H9 (cell line): Measurements from ENCODE around the gene GALNS. TPM values are rescaled to one million over a fixed set of nuclear protein-coding genes. Genes with fewer than 3 reads are reported as not detected.

Experiments
- DNase-seq: peaks from one replicate; pipeline ENCODE4 v3.0.0-alpha.2; 2017
- H2AFZ ChIP-seq: one replicate; pipeline ENCODE4 v1.6.1; 2013; ENCODE audit warnings: mild to moderate bottlenecking, low read length, control low read depth, moderate library complexity
- H2AK5ac ChIP-seq: 2 replicates; pipeline ENCODE4 v1.6.1; 2013; ENCODE audit warnings: low read length, control low read depth, mixed read lengths; ENCODE audit not compliant: insufficient read length
- H2BK120ac ChIP-seq: one replicate; pipeline ENCODE4 v1.6.1; 2013; ENCODE audit warnings: low read depth, mild to moderate bottlenecking, low read length, control low read depth, inconsistent platforms; ENCODE audit not compliant: poor library complexity, severe bottlenecking
- H2BK12ac ChIP-seq: 2 replicates; pipeline ENCODE4 v1.6.1; 2013; ENCODE audit warnings: low read length, control low read depth, mixed read lengths, low read depth; ENCODE audit not compliant: insufficient read length
- H2BK15ac ChIP-seq: 2 replicates; pipeline ENCODE4 v1.6.1; 2013; ENCODE audit warnings: low read depth, low read length, control low read depth
- H2BK20ac ChIP-seq: one replicate; pipeline ENCODE4 v1.6.1; 2013; ENCODE audit warnings: low read depth, mild to moderate bottlenecking, low read length, control low read depth, inconsistent platforms; ENCODE audit not compliant: poor library complexity, severe bottlenecking
- H2BK5ac ChIP-seq: 2 replicates; pipeline ENCODE4 v1.6.1; 2013; ENCODE audit warnings: low read length, control low read depth, mixed read lengths; ENCODE audit not compliant: insufficient read length
- H3K14ac ChIP-seq: 2 replicates; pipeline ENCODE4 v1.6.1; 2013; ENCODE audit warnings: low read length, control low read depth; ENCODE audit not compliant: insufficient read depth
- H3K18ac ChIP-seq: 2 replicates; pipeline ENCODE4 v1.6.1; 2013; ENCODE audit warnings: low read depth, mild to moderate bottlenecking, mixed read lengths, low read length, control low read depth; ENCODE audit not compliant: insufficient read length
- H3K23ac ChIP-seq: 2 replicates; pipeline ENCODE4 v1.6.1; 2013; ENCODE audit warnings: low read length, control low read depth, mixed read lengths, low read depth; ENCODE audit not compliant: insufficient read length
- H3K23me2 ChIP-seq: 2 replicates; pipeline ENCODE4 v1.6.1; 2013; ENCODE audit warnings: low read depth, mild to moderate bottlenecking, mixed read lengths, low read length, control low read depth; ENCODE audit not compliant: insufficient read length, poor library complexity, severe bottlenecking
- H3K27ac ChIP-seq: 2 replicates; pipeline ENCODE4 v1.5.1; 2013; ENCODE audit warnings: low read length, control low read depth, mixed read lengths, low read depth; ENCODE audit not compliant: insufficient read length
- H3K27me3 ChIP-seq: 2 replicates; pipeline ENCODE4 v1.6.1; 2013; ENCODE audit warnings: low read length, control low read depth, inconsistent platforms; ENCODE audit not compliant: insufficient read depth
- H3K4ac ChIP-seq: 2 replicates; pipeline ENCODE4 v1.6.1; 2013; ENCODE audit warnings: low read depth, mild to moderate bottlenecking, control low read depth, inconsistent platforms, low read length, moderate library complexity
- H3K4me1 ChIP-seq: 2 replicates; pipeline ENCODE4 v1.6.1; 2013; ENCODE audit warnings: low read length, control low read depth, inconsistent platforms; ENCODE audit not compliant: insufficient read depth
- H3K4me2 ChIP-seq: 2 replicates; pipeline ENCODE4 v1.6.1; 2013; ENCODE audit warnings: low read length, control low read depth, mixed read lengths; ENCODE audit not compliant: insufficient read length, insufficient read depth
- H3K56ac ChIP-seq: 2 replicates; pipeline ENCODE4 v1.6.1; 2013; ENCODE audit warnings: low read depth, mild to moderate bottlenecking, mixed read lengths, low read length, control low read depth; ENCODE audit not compliant: insufficient read length
- H3K79me1 ChIP-seq: 2 replicates; pipeline ENCODE4 v1.6.1; 2013; ENCODE audit warnings: low read depth, mild to moderate bottlenecking, moderate library complexity, low read length, control low read depth, inconsistent platforms; ENCODE audit not compliant: insufficient read depth, poor library complexity, severe bottlenecking
- H3K79me2 ChIP-seq: 2 replicates; pipeline ENCODE4 v1.6.1; 2013; ENCODE audit warnings: low read length, control low read depth, inconsistent platforms; ENCODE audit not compliant: insufficient read depth
- H3K9ac ChIP-seq: 2 replicates; pipeline ENCODE4 v1.6.1; 2013; ENCODE audit warnings: low read length, control low read depth, mixed read lengths; ENCODE audit not compliant: insufficient read length; ENCODE audit errors: extremely low read depth
- H3K9me3 ChIP-seq: one replicate; pipeline ENCODE4 v1.6.1; 2013; ENCODE audit warnings: low read depth, low read length, inconsistent platforms; ENCODE audit not compliant: control insufficient read depth
- H3T11ph ChIP-seq: one replicate; pipeline ENCODE4 v1.6.1; 2013; ENCODE audit warnings: mild to moderate bottlenecking, low read length, control low read depth, inconsistent platforms
- H4K20me1 ChIP-seq: one replicate; pipeline ENCODE4 v1.6.1; 2013; ENCODE audit not compliant: control insufficient read depth, insufficient read length, insufficient read depth
- H4K5ac ChIP-seq: 2 replicates; pipeline ENCODE4 v1.6.1; 2013; ENCODE audit warnings: low read depth, mild to moderate bottlenecking, mixed read lengths, low read length, control low read depth; ENCODE audit not compliant: insufficient read length
- H4K8ac ChIP-seq: replicated peaks from 2 replicates; pipeline ENCODE4 v1.6.1; 2013; ENCODE audit warnings: low read length, control low read depth, mixed read lengths, low read depth; ENCODE audit not compliant: insufficient read length
- H4K91ac ChIP-seq: 2 replicates; pipeline ENCODE4 v1.6.1; 2013; ENCODE audit warnings: low read depth, mild to moderate bottlenecking, moderate library complexity, mixed read lengths, low read length, control low read depth; ENCODE audit not compliant: insufficient read length
- H3K27ac Mint-ChIP-seq, 3 experiments: 2 replicates in 2 of 3; 3 replicates in 1 of 3; pipeline ENCODE4 v1.8.0; 2020 to 2021; ENCODE audit warnings: mixed read lengths in 3 of 3, mild to moderate bottlenecking in 1 of 3, moderate library complexity in 1 of 3
- H3K27me3 Mint-ChIP-seq: 2 replicates; pipeline ENCODE4 v1.8.0; 2021; ENCODE audit warnings: low read depth, mild to moderate bottlenecking, moderate library complexity, mixed read lengths
- H3K36me3 Mint-ChIP-seq, 3 experiments: 2 replicates in 2 of 3; 3 replicates in 1 of 3; pipeline ENCODE4 v1.8.0; 2020 to 2021; ENCODE audit warnings: low read depth in 3 of 3, mixed read lengths in 3 of 3; ENCODE audit not compliant: insufficient read depth in 1 of 3
- H3K4me1 Mint-ChIP-seq, 2 experiments: 2 replicates each; pipeline ENCODE4 v1.8.0; 2020; ENCODE audit warnings: mixed read lengths in 2 of 2
- H3K4me3 Mint-ChIP-seq, 2 experiments: 2 replicates in 1 of 2; 3 replicates in 1 of 2; pipeline ENCODE4 v1.8.0; 2020 to 2021; ENCODE audit warnings: mild to moderate bottlenecking in 2 of 2, mixed read lengths in 2 of 2, moderate library complexity in 1 of 2
- H3K9me3 Mint-ChIP-seq, 2 experiments: 2 replicates in 1 of 2; 3 replicates in 1 of 2; pipeline ENCODE4 v1.8.0; 2020; ENCODE audit warnings: mild to moderate bottlenecking in 2 of 2, mixed read lengths in 2 of 2, moderate library complexity in 1 of 2
- WGBS: extraction: QIAGEN DNeasy Blood & Tissue Kit; methylation state at CpG from one replicate; pipeline ENCODE4 v1.1.7; 2013; ENCODE audit warnings: missing lambda C conversion rate, low lambda C conversion rate, mixed read lengths; ENCODE audit not compliant: insufficient read length; ENCODE audit errors: extremely low coverage; 5-methylcytosine and 5-hydroxymethylcytosine counted together
- total RNA-seq: library from RNA; stranded (reverse); gene quantifications from 2 replicates; pipeline ENCODE4 v1.2.1, GENCODE V29; 2021
- TF ChIP-seq, protein P1 (sequence below): fragments of 200-600 bp; sonication (generic); conservative IDR thresholded peaks from 3 replicates; pipeline ENCODE4 v1.8.0; 2021; ENCODE audit warnings: antibody characterized with exemption, mild to moderate bottlenecking

The GALNS gene
- total RNA-seq, 1 experiment from 2014 or later: 20.3 TPM

DNA sequence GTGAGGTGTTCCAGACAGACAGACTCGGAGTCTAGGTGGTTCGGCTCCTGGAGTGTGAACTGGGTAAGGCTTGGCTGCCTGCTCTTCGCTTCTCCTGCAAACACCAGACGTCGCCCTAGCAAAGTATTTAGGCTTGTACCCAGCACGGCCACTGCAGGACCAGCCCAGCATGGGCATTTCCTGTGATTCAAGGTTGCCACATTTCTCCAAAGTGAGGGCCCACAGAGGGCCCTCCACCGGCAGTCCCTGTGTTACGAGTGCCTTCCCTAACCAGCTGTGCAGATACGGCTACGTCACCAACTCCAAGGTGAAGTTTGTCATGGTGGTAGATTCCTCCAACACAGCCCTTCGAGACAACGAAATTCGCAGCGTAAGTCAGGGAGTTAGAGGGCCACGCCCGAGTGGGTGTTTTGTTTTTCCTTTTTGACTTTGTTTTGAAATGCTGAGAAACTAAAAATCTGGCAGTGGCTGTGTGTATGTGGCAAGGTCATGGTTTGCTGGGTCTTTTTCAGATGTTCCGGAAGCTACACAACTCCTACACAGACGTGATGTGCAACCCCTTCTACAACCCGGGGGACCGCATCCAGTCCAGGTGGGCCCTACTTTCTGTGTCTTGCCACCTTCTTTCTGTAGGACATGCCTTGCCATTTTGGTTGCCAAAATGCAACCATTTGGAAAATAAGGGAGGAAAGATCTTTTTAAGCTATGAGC lies 2.8 kb upstream of the GALNS start:
- TF ChIP-seq, protein P1, sequence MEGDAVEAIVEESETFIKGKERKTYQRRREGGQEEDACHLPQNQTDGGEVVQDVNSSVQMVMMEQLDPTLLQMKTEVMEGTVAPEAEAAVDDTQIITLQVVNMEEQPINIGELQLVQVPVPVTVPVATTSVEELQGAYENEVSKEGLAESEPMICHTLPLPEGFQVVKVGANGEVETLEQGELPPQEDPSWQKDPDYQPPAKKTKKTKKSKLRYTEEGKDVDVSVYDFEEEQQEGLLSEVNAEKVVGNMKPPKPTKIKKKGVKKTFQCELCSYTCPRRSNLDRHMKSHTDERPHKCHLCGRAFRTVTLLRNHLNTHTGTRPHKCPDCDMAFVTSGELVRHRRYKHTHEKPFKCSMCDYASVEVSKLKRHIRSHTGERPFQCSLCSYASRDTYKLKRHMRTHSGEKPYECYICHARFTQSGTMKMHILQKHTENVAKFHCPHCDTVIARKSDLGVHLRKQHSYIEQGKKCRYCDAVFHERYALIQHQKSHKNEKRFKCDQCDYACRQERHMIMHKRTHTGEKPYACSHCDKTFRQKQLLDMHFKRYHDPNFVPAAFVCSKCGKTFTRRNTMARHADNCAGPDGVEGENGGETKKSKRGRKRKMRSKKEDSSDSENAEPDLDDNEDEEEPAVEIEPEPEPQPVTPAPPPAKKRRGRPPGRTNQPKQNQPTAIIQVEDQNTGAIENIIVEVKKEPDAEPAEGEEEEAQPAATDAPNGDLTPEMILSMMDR: no peak
- Histone ChIP-seq H3K9ac (no peak overlapping the region), H3K4ac (no peak overlapping the region), H3K4me1 (no peaks in the 10 kb centered on the region), H2BK12ac (no peak overlapping the region), H3K18ac (no peak overlapping the region), H4K20me1 (no peaks in the 10 kb centered on the region), H2AFZ (no peak overlapping the region), H2BK15ac (no peak overlapping the region), H4K91ac (no peak overlapping the region), H3T11ph (no peak overlapping the region), H3K23me2 (peaks cover 8% of the 10 kb centered on the region), H3K9me3 (no peaks in the 10 kb centered on the region), H2AK5ac (no peak overlapping the region), H3K4me2 (no peak overlapping the region), H4K5ac (no peak overlapping the region), H3K56ac (no peak overlapping the region), H2BK120ac (no peak overlapping the region), H3K23ac (no peak overlapping the region), H3K27me3 (no peaks in the 10 kb centered on the region), H2BK20ac (no peak overlapping the region), H2BK5ac (no peak overlapping the region), H3K79me1 (no peaks in the 10 kb centered on the region), H4K8ac (no peak overlapping the region), H3K79me2 (no peaks in the 10 kb centered on the region), H3K27ac (no peak overlapping the region), H3K14ac (no peak overlapping the region)
- peaks cover 19 to 29% (median 22%) of the 10 kb centered on the region in 3 experiments for H3K36me3 Mint-ChIP-seq
- WGBS: no CpG with 5 or more reads among the region's 20 CpGs
- no peak overlapping the region for H3K27ac Mint-ChIP-seq
- peaks cover 9 to 18% of the 10 kb centered on the region in 2 experiments for H3K4me1 Mint-ChIP-seq
- no peaks in the 10 kb centered on the region for H3K27me3 Mint-ChIP-seq
- no peak overlapping the region; a peak in 1 of 5 replicates for H3K4me3 Mint-ChIP-seq
- H3K9me3 Mint-ChIP-seq: no peaks in the 10 kb centered on the region; a peak in 1 of 5 replicates
- DNase-seq: no peak
